HG03378 (cell line): ENCODE results near the gene KDM2B.
"Not testable (repeated sequence)": the region's sequence is repeated elsewhere in the genome, so short reads cannot be mapped to it uniquely, and the experiment has no call there.

Experiments
- ATAC-seq: cut with Tn5 transposase; IDR thresholded peaks from one replicate; pipeline ENCODE4 v1.9.1; 2021; ENCODE audit warnings: mild to moderate bottlenecking, moderate library complexity; ENCODE audit not compliant: unreplicated experiment

Gene KDM2B

GRCh38 chr12:121590476-121591143 is 9.8 kb upstream of the KDM2B start:
- ATAC-seq: no peak

- not testable (repeated sequence) for ATAC-seq
Measured at GRCh38 chr12:121584885-121585284, 4.1 kb upstream of the KDM2B start.

GRCh38 chr12:121583334-121583661 is 2.5 kb upstream of the KDM2B start:
- not testable (repeated sequence) for ATAC-seq

- ATAC-seq: no peak
Measured at GRCh38 chr12:121582583-121583333, 1.9 kb upstream of the KDM2B start.

- ATAC-seq: no peak
Measured at GRCh38 chr12:121581686-121582429, 1.0 kb upstream of the KDM2B start.

- ATAC-seq: no peak
Measured at GRCh38 chr12:121579981-121580868, 598 bp downstream of the KDM2B start.

GRCh38 chr12:121579190-121579791 is 1.5 kb downstream of the KDM2B start:
- ATAC-seq: no peak

GRCh38 chr12:121578230-121579189 is 2.3 kb downstream of the KDM2B start:
- no peak for ATAC-seq

- ATAC-seq: no peak
Measured at GRCh38 chr12:121577443-121578180, 3.2 kb downstream of the KDM2B start.

GRCh38 chr12:121576851-121577391 is 3.9 kb downstream of the KDM2B start:
- ATAC-seq: no peak

GRCh38 chr12:121575952-121576625 is 4.7 kb downstream of the KDM2B start:
- no peak for ATAC-seq

GRCh38 chr12:121575051-121575450 is 5.8 kb downstream of the KDM2B start:
- ATAC-seq: no peak

- ATAC-seq: no peak
Measured at GRCh38 chr12:121574025-121574424, 6.8 kb downstream of the KDM2B start.

GRCh38 chr12:121571920-121572319 is 8.9 kb downstream of the KDM2B start:
- ATAC-seq: no peak

- no peak for ATAC-seq
Measured at GRCh38 chr12:121570467-121571283, 10.1 kb downstream of the KDM2B start.

GRCh38 chr12:121568971-121569751 is 11.7 kb downstream of the KDM2B start:
- no peak for ATAC-seq
